SH-SY5Y (cell line): ENCODE measurements around the gene NDRG2.

Experiments
- GATA2 ChIP-seq: IDR thresholded peaks from 2 replicates; pipeline ENCODE4 v1.6.1; 2011; ENCODE audit warnings: mild to moderate bottlenecking, low read depth, low read length
- GATA3 ChIP-seq: IDR thresholded peaks from 2 replicates; pipeline ENCODE4 v1.6.1; 2011; ENCODE audit warnings: low read depth, mild to moderate bottlenecking, low read length, moderate library complexity

The NDRG2 gene

GRCh38 chr14:21043974-21044618, 19.2 kb upstream of the NDRG2 start:
- TF ChIP-seq GATA3 = peak; percentile 56; the same call in 1 of the 2 replicates
- peak; percentile 90 for TF ChIP-seq GATA2

GRCh38 chr14:21043387-21043973, 18.6 kb upstream of the NDRG2 start:
- TF ChIP-seq GATA3 (no peak), GATA2 (no peak)

GRCh38 chr14:21042918-21043317, 18.1 kb upstream of the NDRG2 start:
- TF ChIP-seq GATA3 = no peak
- no peak for TF ChIP-seq GATA2

GRCh38 chr14:21041676-21042433, 17.0 kb upstream of the NDRG2 start, which contains the start of gene RNASE7:
Gene RNASE7 (plus strand): TSS chr14:21042362. CDS start chr14:21042993, 631 bp downstream.
- TF ChIP-seq GATA2 (no peak), GATA3 (no peak)

- TF ChIP-seq GATA3 = no peak
- no peak for TF ChIP-seq GATA2
Observed at GRCh38 chr14:21040370-21040925, 15.6 kb upstream of the NDRG2 start.

GRCh38 chr14:21039585-21040369, 14.9 kb upstream of the NDRG2 start:
- TF ChIP-seq GATA3 (no peak), GATA2 (no peak)

GRCh38 chr14:21038441-21039422, 13.9 kb upstream of the NDRG2 start:
- no peak for TF ChIP-seq GATA2
- no peak for TF ChIP-seq GATA3

GRCh38 chr14:21037156-21037555, 12.3 kb upstream of the NDRG2 start:
- TF ChIP-seq GATA2 (no peak), GATA3 (no peak)

- TF ChIP-seq GATA2 = no peak
- no peak for TF ChIP-seq GATA3
Observed at GRCh38 chr14:21036751-21037150, 11.9 kb upstream of the NDRG2 start.

- TF ChIP-seq GATA3 = no peak
- TF ChIP-seq GATA2 = no peak
Observed at GRCh38 chr14:21034707-21035106, 9.8 kb upstream of the NDRG2 start, which contains the start of gene RNASE13. Gene RNASE13 (minus strand): TSS chr14:21034807. CDS start chr14:21034288, 519 bp downstream.

- no peak for TF ChIP-seq GATA2
- no peak for TF ChIP-seq GATA3
Observed at GRCh38 chr14:21033133-21033698, 8.4 kb upstream of the NDRG2 start.

- TF ChIP-seq GATA2 (no peak), GATA3 (no peak)
Observed at GRCh38 chr14:21032326-21033132, 7.7 kb upstream of the NDRG2 start.
